ENCODE results near the gene TMEM134.

Gene TMEM134

DNA sequence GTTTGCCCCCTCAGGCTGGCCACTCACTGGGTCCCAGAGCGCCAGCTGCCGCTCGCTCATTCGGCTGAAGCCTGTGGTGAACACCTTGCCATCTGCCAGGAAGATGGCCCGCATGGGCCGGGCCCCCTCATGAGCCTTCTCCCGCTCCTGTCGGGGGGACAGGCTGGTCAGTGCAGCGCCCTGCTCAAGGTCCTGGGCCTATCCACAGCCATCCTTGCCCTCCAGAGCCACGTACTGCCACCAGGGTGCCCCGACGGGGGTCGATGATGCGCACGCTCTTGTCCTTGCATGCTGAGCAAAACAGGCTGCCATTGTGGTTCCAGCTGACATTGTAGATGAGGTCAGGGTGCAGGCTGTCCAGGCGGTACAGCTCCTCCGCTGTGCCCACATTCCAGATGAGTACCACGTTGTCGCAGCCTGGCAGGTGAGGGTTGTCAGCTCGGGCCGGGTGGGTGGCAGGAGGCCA is 27.9 kb downstream of the TMEM134 start:
- Histone ChIP-seq H3K4me3 (peak overlapping the region in 5 of 10 experiments; percentile 1 to 34 (median 23); a peak in 5 of 20 replicates), H4K20me1 (peaks cover 7 to 56% (median 30%) of the 10 kb centered on the region in 11 experiments; a peak in 20 of 22 replicates), H3K27me3 (no peaks in the 10 kb centered on the region), H3K36me3 (peaks cover under 1 to 51% (median 4%) of the 10 kb centered on the region in 11 experiments; a peak in 18 of 22 replicates), H3K9ac (peak overlapping the region in 10 of 11 experiments; percentile 18 to 88 (median 56); a peak in 19 of 22 replicates), H3K4me1 (peaks cover 86 to 94% (median 91%) of the 10 kb centered on the region in 10 experiments), H3K9me3 (replicated peaks in 1 of 11) (no peaks in the 10 kb centered on the region), H3K27ac (peak overlapping the region in 8 of 11 experiments; percentile 2 to 97 (median 29); a peak in 12 of 22 replicates), H3K4me2 (peak overlapping the region; percentile 88 to 99 (median 98))
- no peak for TF ChIP-seq Cebpa-rat (IDR thresholded peaks at IDR 0.05)

DNA sequence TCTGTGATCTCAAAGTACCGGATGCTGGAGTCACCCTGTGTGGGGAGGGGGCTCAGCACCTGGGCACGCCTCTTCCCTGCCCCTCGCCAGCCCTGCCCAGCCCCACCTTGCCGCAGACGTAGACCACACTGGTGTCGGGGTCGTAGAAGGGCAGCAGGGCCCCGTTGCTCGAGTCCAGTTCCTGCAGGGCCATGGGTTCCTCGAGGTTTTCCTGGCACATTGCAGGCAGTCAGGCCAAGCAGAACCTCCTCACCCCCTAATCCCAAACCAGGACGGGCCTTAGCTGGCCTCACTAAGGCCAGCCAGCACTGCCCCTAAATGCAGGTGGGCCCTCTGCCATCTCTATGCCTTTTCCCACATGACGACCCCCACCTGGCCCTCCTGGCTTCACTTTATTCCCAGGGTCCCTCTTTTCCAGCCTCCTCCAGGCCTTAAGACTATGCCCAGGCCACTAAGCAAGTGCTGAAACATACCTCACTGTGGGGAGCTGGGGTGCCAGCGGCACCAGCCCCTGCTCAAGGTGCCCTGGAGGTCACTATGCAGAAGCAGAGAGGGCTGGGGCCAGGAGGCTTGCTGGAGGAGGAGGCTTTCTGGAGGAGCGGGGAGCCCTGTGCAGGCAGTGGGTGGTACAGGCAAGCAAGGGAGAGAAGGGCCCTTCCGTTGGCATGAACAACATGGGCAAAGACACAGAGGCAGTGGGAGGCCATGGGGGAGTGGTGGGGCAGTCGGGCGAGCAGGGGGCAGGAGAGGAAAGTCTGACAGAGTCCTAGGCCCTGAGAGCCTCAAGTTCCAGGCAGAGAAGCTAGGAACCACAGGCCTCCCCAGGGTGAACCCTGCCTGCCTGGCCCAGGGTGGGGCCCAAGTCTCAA is 28.6 kb downstream of the TMEM134 start:
- no peak for TF ChIP-seq Cebpa-rat (IDR thresholded peaks at IDR 0.05)
- peak overlapping the region; percentile 18 to 88 (median 56); a peak in 20 of 22 replicates for H3K9ac ChIP-seq
- no peaks in the 10 kb centered on the region for H3K9me3 ChIP-seq (replicated peaks in 1 of 11)
- H3K4me1 ChIP-seq: peaks cover 88 to 94% (median 91%) of the 10 kb centered on the region in 10 experiments
- peaks cover 7 to 58% (median 11%) of the 10 kb centered on the region in 11 experiments for H3K36me3 ChIP-seq
- peak overlapping the region in 6 of 10 experiments; percentile 1 to 38 (median 20); a peak in 6 of 20 replicates for H3K4me3 ChIP-seq
- H4K20me1 ChIP-seq: peaks cover 14 to 62% (median 37%) of the 10 kb centered on the region in 11 experiments; a peak in 20 of 22 replicates
- H3K27me3 ChIP-seq: no peaks in the 10 kb centered on the region
- H3K27ac ChIP-seq: peak overlapping the region in 8 of 11 experiments; percentile 2 to 97 (median 29); a peak in 12 of 22 replicates
- peak overlapping the region; percentile 88 to 99 (median 98) for H3K4me2 ChIP-seq

DNA sequence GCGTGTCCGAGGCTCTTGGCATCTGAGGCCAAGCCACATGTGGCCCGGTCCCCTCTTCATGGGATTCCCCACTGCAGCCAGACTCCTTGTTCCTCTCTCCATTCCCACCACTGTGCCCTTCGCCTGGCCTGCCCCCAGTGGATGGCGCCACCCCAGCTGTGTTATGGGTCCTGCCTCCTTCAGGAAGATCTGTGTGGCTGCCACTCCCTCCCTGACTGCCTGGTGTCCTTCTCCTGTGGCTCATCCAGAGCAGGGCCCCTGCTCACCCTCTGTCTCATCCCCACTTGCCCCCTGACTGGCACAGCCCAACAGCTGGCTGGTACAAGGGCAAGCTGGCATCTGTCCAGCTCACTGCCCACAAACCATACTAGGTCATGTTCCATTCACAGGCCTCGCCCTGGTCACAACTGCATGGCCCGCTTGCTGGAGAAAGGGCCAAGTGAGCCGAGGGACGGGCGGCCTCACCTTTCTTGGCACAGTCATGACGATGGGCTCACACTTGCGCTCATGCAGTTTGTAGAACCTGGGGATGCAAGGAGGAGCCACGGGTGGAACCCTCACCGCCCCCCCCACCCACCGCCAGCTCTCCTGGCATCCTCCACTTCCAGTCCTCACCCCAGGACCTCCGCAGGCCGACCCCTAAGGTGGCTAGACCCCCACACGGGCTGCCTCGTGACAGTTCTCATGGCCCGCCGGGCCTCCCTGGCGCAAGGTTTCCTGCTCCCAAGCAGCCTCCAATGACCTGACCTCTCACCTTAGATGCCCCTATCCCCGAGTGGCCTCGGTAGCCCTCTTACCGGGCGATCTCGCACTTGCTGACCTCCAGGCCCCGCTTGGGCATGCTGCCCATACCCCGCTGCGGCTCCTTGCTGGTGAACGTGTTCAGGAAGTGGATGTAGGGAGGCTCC is 29.5 kb downstream of the TMEM134 start:
- Histone ChIP-seq H3K9ac (peak overlapping the region; percentile 1 to 93 (median 82); a peak in 14 of 22 replicates), H3K27ac (peak overlapping the region in 8 of 11 experiments; percentile 20 to 97 (median 89); a peak in 11 of 22 replicates), H3K4me1 (peaks cover 88 to 94% (median 92%) of the 10 kb centered on the region in 10 experiments)

DNA sequence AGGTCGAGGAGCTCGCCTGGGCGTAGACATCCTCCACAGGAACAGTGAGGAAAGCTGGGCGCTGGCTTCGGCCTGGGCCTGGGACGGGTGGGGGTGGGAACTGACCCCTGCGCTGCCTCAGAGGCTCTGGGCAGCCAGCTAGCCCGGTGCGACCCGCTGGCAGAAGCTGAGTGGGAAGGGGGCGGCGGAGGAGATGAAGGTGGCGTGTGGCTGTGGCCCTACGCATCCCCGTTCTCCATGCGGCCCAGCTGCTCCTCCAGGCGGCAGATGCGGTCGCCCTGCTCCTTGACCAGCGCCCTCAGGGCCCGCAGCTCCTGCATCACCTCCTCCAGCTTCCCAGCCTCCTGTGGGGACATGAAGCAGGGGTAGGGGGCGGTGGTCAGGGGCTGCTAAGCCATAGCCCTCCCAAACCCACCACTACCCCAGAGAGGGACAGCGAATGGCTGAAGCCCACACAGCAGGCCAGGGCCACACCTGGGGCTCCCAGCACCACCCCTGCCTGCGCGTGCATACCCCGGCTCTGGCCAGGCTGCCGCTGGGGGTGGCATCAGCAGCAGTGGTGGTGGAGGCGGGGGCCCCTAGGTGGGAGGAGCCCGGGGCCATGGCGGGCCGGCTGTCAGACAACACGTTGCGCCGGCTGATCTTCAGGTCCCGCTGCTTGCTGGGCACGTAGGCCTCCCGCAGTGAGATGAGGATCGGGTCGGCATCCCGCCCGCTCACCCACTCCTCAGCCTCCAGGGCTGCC is 30.7 kb downstream of the TMEM134 start:
- Histone ChIP-seq H3K4me1 (peaks cover 86 to 96% (median 95%) of the 10 kb centered on the region in 10 experiments), H3K27ac (peak overlapping the region in 9 of 11 experiments; percentile 72 to 97 (median 89); a peak in 17 of 22 replicates), H3K27me3 (no peaks in the 10 kb centered on the region), H3K9me3 (replicated peaks in 1 of 11) (no peaks in the 10 kb centered on the region), H3K9ac (peak overlapping the region; percentile 19 to 94 (median 83); a peak in 19 of 22 replicates), H3K36me3 (peaks cover 28 to 79% (median 32%) of the 10 kb centered on the region in 11 experiments), H4K20me1 (peaks cover 35 to 83% (median 55%) of the 10 kb centered on the region in 11 experiments; a peak in 21 of 22 replicates), H3K4me3 (peak overlapping the region in 8 of 10 experiments; percentile 68 to 80 (median 71); a peak in 16 of 20 replicates), H3K4me2 (peak overlapping the region; percentile 88 to 99 (median 98))
- TF ChIP-seq Cebpa-rat (IDR thresholded peaks at IDR 0.05): no peak

More for the DNA sequence above, 29.5 kb downstream of the TMEM134 start:
- peaks cover 23 to 70% (median 42%) of the 10 kb centered on the region in 11 experiments; a peak in 21 of 22 replicates for H4K20me1 ChIP-seq
- no peaks in the 10 kb centered on the region for H3K27me3 ChIP-seq
- no peak for TF ChIP-seq Cebpa-rat (IDR thresholded peaks at IDR 0.05)
- no peaks in the 10 kb centered on the region for H3K9me3 ChIP-seq (replicated peaks in 1 of 11)
- H3K4me2 ChIP-seq: peak overlapping the region; percentile 88 to 99 (median 98)
- peak overlapping the region in 5 of 10 experiments; percentile 1 to 80 (median 34); a peak in 3 of 20 replicates for H3K4me3 ChIP-seq
- peaks cover 16 to 67% (median 20%) of the 10 kb centered on the region in 11 experiments for H3K36me3 ChIP-seq

DNA sequence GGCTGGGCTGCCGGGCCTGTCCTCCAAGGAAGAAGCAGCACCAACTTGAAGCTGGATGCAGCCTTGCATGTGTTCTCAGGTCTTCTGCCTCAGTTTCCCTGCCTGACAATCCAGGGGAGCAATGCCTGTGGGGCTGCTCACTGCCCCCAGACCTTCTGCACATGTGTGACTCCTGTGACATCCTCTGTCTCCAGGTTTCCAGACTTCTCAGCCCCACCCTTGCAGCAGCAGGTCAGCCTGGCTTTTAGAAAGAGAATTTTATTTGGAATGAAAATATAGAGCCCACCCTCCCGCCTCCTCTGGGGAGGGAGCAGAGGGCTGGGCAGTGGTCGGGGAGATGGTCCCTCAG is 31.3 kb downstream of the TMEM134 start:
- H3K27ac ChIP-seq: peak overlapping the region; percentile 46 to 97 (median 89); a peak in 19 of 22 replicates
- peaks cover 34 to 84% (median 38%) of the 10 kb centered on the region in 11 experiments for H3K36me3 ChIP-seq
- peak overlapping the region; percentile 74 to 94 (median 83); a peak in 20 of 22 replicates for H3K9ac ChIP-seq
- peak overlapping the region; percentile 88 to 99 (median 98) for H3K4me2 ChIP-seq
- H4K20me1 ChIP-seq: peaks cover 40 to 86% (median 55%) of the 10 kb centered on the region in 11 experiments; a peak in 21 of 22 replicates
- H3K4me1 ChIP-seq: peaks cover 86 to 99% (median 97%) of the 10 kb centered on the region in 10 experiments
- no peaks in the 10 kb centered on the region for H3K27me3 ChIP-seq
- peak overlapping the region; percentile 33 to 80 (median 70); a peak in 19 of 20 replicates for H3K4me3 ChIP-seq
- no peak for TF ChIP-seq Cebpa-rat (IDR thresholded peaks at IDR 0.05)
- no peaks in the 10 kb centered on the region for H3K9me3 ChIP-seq (replicated peaks in 1 of 11)

DNA sequence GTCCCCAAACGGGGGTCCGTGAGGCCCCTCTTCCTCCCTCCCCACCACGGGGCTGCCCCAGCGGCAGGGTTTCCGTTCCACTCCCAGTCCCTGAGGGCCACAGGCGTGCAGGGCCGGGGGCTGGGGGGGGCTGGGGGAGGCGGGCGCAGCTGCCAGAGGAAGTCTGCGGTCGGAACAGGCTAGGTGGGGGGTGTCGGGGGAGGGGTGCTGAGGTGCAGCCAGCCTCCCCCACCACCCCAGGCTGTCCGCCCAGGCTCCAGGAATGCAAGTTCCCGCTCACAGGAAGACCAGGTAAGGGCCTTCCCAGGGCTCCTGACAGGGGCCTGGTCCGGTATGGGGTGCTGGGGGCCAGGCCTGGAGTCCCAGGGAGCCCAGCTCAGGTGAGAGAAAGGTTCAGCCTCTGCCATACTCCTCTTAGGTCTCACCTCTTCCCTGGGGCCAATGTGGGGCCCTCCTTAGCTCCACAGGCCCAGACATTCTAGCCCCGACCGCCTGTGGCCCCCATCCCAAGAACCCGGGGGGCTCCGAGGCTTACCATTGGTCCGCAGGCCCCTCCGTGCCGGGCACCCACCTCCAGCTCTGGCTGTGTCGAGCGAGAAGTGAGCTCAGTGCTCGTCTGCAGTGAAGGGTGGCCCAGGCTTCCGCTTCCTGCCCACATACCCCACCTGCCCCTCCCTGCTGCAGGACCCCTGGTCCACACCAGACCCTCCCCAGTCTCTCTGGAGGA is 31.8 kb downstream of the TMEM134 start, which contains the start of gene PTPRCAP:
TSS of gene PTPRCAP (minus strand) at position 601 of the 727 bp plus-strand sequence. CDS start at position 538, 63 bp downstream.
- peak within 1 kb of the TSS; percentile 74 to 94 (median 83) for H3K9ac ChIP-seq
- peaks cover 39 to 86% (median 43%) of the 10 kb centered on the region in 11 experiments for H3K36me3 ChIP-seq
- H4K20me1 ChIP-seq: peaks cover 38 to 85% (median 59%) of the 10 kb centered on the region in 11 experiments; a peak in 21 of 22 replicates
- peak within 1 kb of the TSS; percentile 88 to 99 (median 98) for H3K4me2 ChIP-seq
- H3K4me3 ChIP-seq: peak within 1 kb of the TSS; percentile 33 to 80 (median 70)
- peak within 1 kb of the TSS; percentile 46 to 97 (median 89); a peak in 21 of 22 replicates for H3K27ac ChIP-seq
- TF ChIP-seq Cebpa-rat (IDR thresholded peaks at IDR 0.05): no peak
- H3K27me3 ChIP-seq: no peaks in the 10 kb centered on the region
- peaks cover 80 to 98% (median 95%) of the 10 kb centered on the region in 10 experiments for H3K4me1 ChIP-seq
- no peaks in the 10 kb centered on the region for H3K9me3 ChIP-seq (replicated peaks in 1 of 11)

Data from BLaER1 treated with 17β-estradiol and CSF1 and Interleukin-3, amounts not matched to agents 10 nM and 100 nM (cell line).